Skeletal muscle tissue (tissue), 4 donors: Measurements from ENCODE around the gene DDX52. TPM values are rescaled to one million over a fixed set of nuclear protein-coding genes. Genes with fewer than 3 reads are reported as not detected.

Experiments used
- H3K27ac ChIP-seq: one replicate; pipeline ENCODE4 v1.7.0; 2013; ENCODE audit warnings: mild to moderate bottlenecking, low read depth, low read length, inconsistent platforms
- H3K27me3 ChIP-seq, 3 donors: one replicate each; pipeline ENCODE4 v1.7.0; 2013; ENCODE audit warnings: low read length in 3 of 3; ENCODE audit not compliant: control insufficient read depth in 3 of 3, insufficient read depth in 3 of 3
- H3K36me3 ChIP-seq, 3 donors: one replicate each; pipeline ENCODE4 v1.7.0; 2013; ENCODE audit warnings: low read length in 3 of 3; ENCODE audit not compliant: control insufficient read depth in 3 of 3, insufficient read depth in 3 of 3
- H3K4me1 ChIP-seq, 3 donors: one replicate each; pipeline ENCODE4 v1.7.0; 2013; ENCODE audit warnings: low read length in 3 of 3, mild to moderate bottlenecking in 3 of 3; ENCODE audit not compliant: control insufficient read depth in 3 of 3, insufficient read depth in 3 of 3
- H3K4me3 ChIP-seq, 3 donors: one replicate each; pipeline ENCODE4 v1.7.0; 2013; ENCODE audit warnings: low read length in 3 of 3
- H3K9ac ChIP-seq, 3 donors: one replicate each; pipeline ENCODE4 v1.7.0; 2013; ENCODE audit warnings: low read length in 3 of 3, mild to moderate bottlenecking in 3 of 3, moderate library complexity in 2 of 3, low read depth in 1 of 3
- H3K9me3 ChIP-seq, 3 donors: one replicate each; pipeline ENCODE4 v1.7.0; 2013; ENCODE audit warnings: low read length in 3 of 3; ENCODE audit not compliant: control insufficient read depth in 3 of 3
- total RNA-seq: library from RNA; depleted of rRNA; stranded (reverse); fragments of >200 nt; gene quantifications from one replicate; pipeline ENCODE4 v1.2.3, GENCODE V29; 2014
- donor health status: Osteomylitis.

The DDX52 gene
- total RNA-seq, 1 donor from 2014 or later = 21.4 TPM

DNA sequence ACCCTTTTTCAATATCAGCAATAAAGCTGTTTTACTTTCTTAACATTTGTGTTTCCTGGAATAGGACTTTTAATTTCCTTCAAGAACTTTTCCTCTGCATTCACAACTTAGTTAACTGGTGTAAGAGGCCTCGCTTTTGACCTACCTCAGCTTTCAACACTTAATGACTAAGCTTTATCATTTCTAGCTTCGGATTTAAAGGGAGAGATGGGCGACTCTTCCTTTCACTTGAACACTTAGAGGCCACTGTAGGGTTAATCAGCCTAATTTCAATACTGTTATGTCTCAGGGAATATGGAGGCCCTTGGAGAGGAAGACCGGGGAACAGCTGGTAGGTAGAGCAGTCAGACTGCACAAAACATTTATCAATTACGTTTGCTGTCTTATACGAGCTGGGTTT lies 38.7 kb downstream of the DDX52 start:
- H3K9ac ChIP-seq = no peak overlapping the region
- no peak overlapping the region for H3K4me3 ChIP-seq
- peaks cover 0 to 6% (median 0%) of the 10 kb centered on the region in 3 donors for H3K36me3 ChIP-seq
- H3K27me3 ChIP-seq = no peaks in the 10 kb centered on the region
- H3K9me3 ChIP-seq = no peaks in the 10 kb centered on the region
- peaks cover 4 to 13% (median 7%) of the 10 kb centered on the region in 3 donors for H3K4me1 ChIP-seq
- H3K27ac ChIP-seq = no peak overlapping the region

DNA sequence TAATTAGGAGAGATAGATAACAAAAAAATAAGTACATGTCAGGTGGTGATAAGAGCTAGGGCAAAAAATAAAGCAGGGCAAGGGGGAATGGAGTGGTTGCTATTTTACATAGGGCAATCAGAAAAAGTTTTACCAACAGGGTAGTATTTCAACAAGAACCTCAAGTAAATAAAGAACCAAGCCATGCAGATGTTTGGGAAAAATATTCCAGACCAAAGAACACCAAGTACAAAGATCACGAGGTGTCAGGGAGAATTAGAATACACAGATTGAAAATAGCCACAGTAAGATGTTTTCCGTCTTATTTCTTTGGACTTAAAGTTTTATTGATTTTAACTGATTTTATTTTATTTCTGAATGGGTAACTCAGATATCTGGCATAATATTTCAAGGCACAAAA lies 45.1 kb downstream of the DDX52 start:
- H3K9me3 ChIP-seq = no peaks in the 10 kb centered on the region
- no peak overlapping the region for H3K4me3 ChIP-seq
- no peaks in the 10 kb centered on the region for H3K27me3 ChIP-seq
- H3K4me1 ChIP-seq = no peaks in the 10 kb centered on the region
- no peak overlapping the region for H3K9ac ChIP-seq
- no peak overlapping the region for H3K27ac ChIP-seq
- peaks cover 11 to 45% (median 44%) of the 10 kb centered on the region in 3 donors for H3K36me3 ChIP-seq

DNA sequence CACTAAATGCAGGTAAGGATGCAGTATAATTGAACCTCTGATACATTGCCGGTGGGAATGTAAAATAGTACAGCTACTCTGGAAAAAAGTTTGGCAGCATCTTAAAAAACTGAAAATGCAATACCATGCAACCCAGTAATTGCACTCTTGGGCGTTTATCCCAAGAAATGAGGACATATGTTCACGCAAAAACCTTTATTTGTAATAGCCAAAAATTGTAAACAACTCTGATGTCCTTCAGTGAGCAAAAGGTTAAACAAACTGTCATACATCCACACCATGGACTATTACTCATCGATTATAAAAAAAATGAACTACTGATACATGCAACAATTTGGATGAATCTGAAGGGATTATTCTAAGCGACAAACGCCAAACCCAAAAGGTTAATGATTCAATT lies 51.0 kb downstream of the DDX52 start:
- Histone ChIP-seq H3K9me3 (no peaks in the 10 kb centered on the region), H3K4me3 (no peak overlapping the region), H3K4me1 (no peaks in the 10 kb centered on the region), H3K27me3 (no peaks in the 10 kb centered on the region), H3K36me3 (peaks cover 6 to 26% (median 24%) of the 10 kb centered on the region in 3 donors), H3K27ac (no peak overlapping the region), H3K9ac (no peak overlapping the region)

DNA sequence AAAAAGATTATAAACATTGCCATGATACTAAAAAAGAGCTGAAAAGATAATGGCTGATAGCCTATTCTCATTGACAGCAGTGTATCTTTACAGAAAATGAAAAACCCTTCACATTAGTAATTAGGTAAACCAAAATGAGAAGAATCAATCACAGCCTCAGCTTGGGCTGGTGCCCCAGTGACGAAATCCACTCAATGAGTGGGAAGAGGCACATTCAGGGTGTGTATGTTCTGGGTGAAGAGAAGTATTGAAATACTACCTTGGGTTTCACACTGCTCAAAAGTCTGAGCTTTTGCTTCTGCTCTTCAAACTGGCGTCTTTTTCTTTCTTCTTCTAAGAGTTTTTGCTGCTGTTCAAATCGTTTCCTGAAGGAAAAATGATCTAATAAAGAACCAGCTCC lies 58.2 kb downstream of the DDX52 start:
- Histone ChIP-seq H3K36me3 (peaks cover 19 to 43% (median 39%) of the 10 kb centered on the region in 3 donors), H3K4me3 (no peak overlapping the region), H3K4me1 (no peaks in the 10 kb centered on the region), H3K27ac (no peak overlapping the region), H3K27me3 (no peaks in the 10 kb centered on the region), H3K9ac (no peak overlapping the region), H3K9me3 (no peaks in the 10 kb centered on the region)

DNA sequence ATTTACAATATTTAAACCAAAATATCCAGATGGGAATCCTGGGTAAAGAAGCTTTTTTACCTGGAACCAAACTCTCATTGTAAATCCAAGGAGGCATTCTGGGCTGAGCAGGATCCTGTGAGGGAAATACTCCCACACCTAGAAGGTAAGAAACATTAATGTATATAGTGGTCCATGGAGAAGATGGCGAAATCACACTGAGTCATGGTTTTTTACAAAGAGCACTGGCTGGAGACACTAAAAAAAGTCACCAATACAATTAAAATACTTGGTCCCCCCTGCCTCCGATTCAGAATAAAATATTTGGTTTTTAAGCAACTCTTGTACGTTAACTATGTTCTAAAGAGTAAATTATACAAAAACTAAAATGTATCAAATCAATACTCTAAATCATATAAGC lies 67.0 kb downstream of the DDX52 start:
- no peak overlapping the region for H3K9ac ChIP-seq
- no peak overlapping the region for H3K27ac ChIP-seq
- H3K4me1 ChIP-seq = no peaks in the 10 kb centered on the region
- H3K27me3 ChIP-seq = no peaks in the 10 kb centered on the region
- no peak overlapping the region for H3K4me3 ChIP-seq
- no peaks in the 10 kb centered on the region for H3K9me3 ChIP-seq
- peaks cover 7 to 30% (median 25%) of the 10 kb centered on the region in 3 donors for H3K36me3 ChIP-seq

DNA sequence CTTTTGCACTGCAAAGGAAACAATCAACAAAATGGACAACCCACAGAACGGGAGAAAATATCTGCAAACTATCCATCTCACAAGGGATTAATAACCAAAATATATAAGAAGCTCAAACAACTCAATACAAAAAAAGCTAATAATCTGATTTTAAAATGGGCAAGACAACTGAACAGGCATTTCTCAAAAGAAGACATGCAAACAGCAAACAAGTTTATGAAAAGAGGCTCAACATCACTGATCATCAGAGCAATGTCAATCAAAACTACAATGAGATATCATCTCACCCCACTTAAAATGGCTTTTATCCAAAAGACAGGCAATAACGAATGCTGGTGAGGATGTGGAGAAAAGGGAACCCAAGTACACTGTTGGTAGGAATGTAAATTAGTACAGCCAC lies 68.8 kb downstream of the DDX52 start:
- H3K4me3 ChIP-seq = no peak overlapping the region
- H3K27ac ChIP-seq = no peak overlapping the region
- H3K27me3 ChIP-seq = no peaks in the 10 kb centered on the region
- no peaks in the 10 kb centered on the region for H3K9me3 ChIP-seq
- peaks cover 13 to 40% (median 33%) of the 10 kb centered on the region in 3 donors for H3K36me3 ChIP-seq
- H3K9ac ChIP-seq = no peak overlapping the region
- H3K4me1 ChIP-seq = no peaks in the 10 kb centered on the region

DNA sequence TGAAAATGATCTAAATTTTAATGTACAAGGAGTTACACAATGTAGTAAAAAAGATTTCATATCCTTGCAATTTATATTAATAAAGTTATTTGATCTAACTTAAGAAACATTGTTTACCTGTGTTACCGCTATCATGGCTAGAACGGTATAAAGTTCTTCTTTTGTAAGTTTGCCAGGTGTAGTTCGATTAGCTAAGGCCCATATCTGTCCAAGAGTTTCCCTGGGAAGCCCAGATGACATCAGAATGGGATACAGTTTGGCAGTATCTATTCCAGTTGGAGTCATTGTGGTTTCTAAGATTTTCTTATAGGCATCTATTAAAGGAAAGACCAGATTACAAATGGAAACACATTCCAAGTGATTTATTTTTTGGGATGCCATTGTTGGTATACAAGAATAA lies 71.6 kb downstream of the DDX52 start:
- Histone ChIP-seq H3K9ac (no peak overlapping the region), H3K36me3 (peaks cover 19 to 60% (median 39%) of the 10 kb centered on the region in 3 donors), H3K4me1 (no peaks in the 10 kb centered on the region), H3K27ac (no peak overlapping the region), H3K4me3 (no peak overlapping the region), H3K9me3 (no peaks in the 10 kb centered on the region), H3K27me3 (no peaks in the 10 kb centered on the region)

DNA sequence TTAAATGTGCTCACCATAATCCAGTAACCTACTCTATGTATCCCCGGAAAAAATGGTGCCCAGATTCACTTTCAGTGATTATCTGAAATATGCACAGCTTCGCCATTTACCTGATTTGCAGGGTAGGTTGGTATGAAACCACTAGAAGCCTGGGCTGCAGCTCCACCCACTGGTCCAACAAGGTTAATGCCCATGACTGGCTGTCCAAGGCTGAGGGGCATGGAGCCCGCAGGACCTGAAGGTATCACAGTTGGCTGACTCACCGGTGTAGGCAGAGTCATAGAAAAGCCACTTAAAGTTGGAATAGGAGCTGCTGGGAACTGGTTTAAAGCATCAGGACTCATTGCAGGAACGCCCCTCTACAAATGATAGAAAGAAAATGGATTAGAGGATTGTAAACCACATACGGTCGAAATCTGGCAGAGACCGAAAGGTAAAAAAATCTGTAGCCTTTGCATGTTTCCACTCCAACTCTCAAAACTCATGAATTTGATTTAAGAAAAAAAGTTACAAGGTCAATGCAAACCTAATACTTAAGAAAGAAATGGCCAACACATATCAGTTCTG lies 72.6 kb downstream of the DDX52 start:
- Histone ChIP-seq H3K27ac (no peak overlapping the region), H3K9me3 (no peaks in the 10 kb centered on the region), H3K27me3 (no peaks in the 10 kb centered on the region), H3K9ac (no peak overlapping the region), H3K4me3 (no peak overlapping the region), H3K4me1 (no peaks in the 10 kb centered on the region), H3K36me3 (peaks cover 17 to 61% (median 40%) of the 10 kb centered on the region in 3 donors)

DNA sequence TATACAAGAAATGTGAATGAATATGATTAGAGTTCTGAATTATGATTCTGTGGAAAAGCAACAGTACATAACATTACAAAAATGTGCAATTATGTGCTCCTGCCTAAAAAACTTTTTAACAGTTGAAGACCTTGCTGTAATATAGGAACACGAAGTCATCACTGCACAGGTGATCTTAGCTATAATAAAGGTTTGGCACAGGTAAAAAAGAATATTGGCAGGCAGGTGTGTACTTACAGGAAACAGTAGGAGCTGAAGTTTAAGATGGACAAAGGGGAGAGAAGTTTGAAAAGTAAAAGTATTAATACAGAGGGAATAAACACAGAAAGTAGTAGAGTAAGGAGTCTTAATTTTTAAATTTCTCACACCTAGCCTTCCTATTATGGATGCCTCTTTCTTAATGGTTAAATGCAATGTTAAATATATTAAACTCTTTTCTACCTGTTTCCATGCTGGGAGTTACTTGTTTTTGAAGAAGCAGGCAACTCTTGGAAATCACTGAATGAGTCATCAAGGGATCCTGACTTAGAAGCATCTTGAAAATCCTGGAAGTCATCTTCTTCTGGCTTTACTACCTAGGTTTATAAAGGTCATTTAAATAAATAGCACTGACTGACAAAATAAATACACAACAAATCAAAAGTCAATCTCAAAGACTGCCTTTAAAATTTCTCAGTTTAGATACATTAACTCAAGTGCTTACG lies 74.7 kb downstream of the DDX52 start:
- no peak overlapping the region for H3K4me3 ChIP-seq
- no peaks in the 10 kb centered on the region for H3K9me3 ChIP-seq
- peaks cover 17 to 53% (median 36%) of the 10 kb centered on the region in 3 donors for H3K36me3 ChIP-seq
- H3K27me3 ChIP-seq = no peaks in the 10 kb centered on the region
- H3K27ac ChIP-seq = no peak overlapping the region
- H3K4me1 ChIP-seq = no peaks in the 10 kb centered on the region
- no peak overlapping the region for H3K9ac ChIP-seq

DNA sequence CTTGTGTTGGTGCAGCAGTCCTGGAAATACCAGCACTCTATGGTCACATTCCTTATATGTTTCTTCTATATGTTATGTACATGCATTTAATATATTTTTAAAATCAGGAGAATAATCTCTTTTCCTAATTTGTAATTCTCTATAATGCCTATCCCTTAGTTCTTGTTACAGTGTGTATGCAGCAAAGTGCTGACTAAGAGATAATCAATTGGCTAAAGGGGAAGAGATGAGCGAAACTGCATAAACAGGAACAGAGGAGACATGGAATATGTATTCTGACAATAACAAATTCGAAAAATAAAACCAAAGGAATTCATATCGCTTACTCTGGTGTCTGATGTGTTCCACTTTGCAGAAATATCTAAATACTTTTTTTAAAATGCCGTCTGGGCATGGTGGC lies 75.7 kb downstream of the DDX52 start:
- Histone ChIP-seq H3K36me3 (peaks cover 17 to 53% (median 36%) of the 10 kb centered on the region in 3 donors), H3K27me3 (no peaks in the 10 kb centered on the region), H3K4me3 (no peak overlapping the region), H3K27ac (no peak overlapping the region), H3K9me3 (no peaks in the 10 kb centered on the region), H3K9ac (no peak overlapping the region), H3K4me1 (no peaks in the 10 kb centered on the region)
